ENCODE measurements around the gene C19orf38.

The C19orf38 gene

GRCh38 chr19:10817291-10818038 lies 30.8 kb upstream of the C19orf38 start:
- H3K27ac ChIP-seq, result no peak overlapping the region
- TF ChIP-seq ZFX (IDR thresholded peaks at IDR 0.05), result no peak
- TF ChIP-seq, protein P1, sequence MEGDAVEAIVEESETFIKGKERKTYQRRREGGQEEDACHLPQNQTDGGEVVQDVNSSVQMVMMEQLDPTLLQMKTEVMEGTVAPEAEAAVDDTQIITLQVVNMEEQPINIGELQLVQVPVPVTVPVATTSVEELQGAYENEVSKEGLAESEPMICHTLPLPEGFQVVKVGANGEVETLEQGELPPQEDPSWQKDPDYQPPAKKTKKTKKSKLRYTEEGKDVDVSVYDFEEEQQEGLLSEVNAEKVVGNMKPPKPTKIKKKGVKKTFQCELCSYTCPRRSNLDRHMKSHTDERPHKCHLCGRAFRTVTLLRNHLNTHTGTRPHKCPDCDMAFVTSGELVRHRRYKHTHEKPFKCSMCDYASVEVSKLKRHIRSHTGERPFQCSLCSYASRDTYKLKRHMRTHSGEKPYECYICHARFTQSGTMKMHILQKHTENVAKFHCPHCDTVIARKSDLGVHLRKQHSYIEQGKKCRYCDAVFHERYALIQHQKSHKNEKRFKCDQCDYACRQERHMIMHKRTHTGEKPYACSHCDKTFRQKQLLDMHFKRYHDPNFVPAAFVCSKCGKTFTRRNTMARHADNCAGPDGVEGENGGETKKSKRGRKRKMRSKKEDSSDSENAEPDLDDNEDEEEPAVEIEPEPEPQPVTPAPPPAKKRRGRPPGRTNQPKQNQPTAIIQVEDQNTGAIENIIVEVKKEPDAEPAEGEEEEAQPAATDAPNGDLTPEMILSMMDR (conservative IDR thresholded peaks at IDR 0.05), result no peak

DNA sequence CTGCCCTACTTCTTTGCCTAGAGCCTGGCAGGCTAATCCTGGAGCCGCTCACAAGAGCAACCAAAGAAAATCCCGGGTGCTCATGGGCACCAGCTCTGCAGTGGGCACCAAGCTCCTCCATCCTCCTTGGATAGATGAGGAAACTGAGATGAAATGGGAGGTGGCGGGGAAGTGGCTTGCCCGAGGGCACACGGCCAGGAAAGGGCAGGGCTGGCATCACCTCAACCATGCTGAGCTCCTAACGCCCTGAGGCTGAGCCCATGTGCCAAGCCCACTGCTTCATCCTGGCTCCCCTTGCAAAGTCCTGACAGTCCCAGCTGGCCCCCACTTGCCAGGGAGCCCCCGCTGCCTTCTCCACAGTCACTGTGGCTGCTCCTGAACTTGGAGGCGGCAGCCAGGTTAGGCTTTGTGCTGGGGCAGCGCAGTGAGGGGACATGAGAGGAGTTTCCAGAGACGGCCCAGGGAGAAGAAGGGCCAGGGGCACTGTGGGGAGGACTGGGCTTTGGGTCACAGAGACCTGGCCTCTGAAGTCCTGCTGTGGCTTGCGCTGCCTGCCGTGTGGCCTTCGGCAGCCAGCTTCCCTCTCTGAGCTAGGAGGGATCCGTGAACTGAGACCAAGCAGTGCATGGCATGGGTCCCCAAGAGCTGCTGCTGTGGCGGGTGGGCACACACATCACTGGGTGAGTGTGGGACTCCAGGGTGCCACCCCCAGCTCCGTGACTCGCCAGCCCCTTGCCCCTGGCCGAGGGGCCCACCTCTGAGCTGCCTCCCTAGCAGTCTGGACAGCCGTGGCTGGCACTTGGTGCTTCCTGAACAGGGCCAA lies 29.7 kb upstream of the C19orf38 start:
- no peak overlapping the region for H3K27ac ChIP-seq
- no peak for TF ChIP-seq ZFX (IDR thresholded peaks at IDR 0.05)
- TF ChIP-seq, protein P1 (conservative IDR thresholded peaks at IDR 0.05), result no peak

- H3K27ac ChIP-seq, result no peak overlapping the region
Measured at GRCh38 chr19:10819124-10820060, 28.8 kb upstream of the C19orf38 start.

GRCh38 chr19:10820173-10820572 lies 28.0 kb upstream of the C19orf38 start:
- no peak overlapping the region for H3K27ac ChIP-seq
- TF ChIP-seq, protein P1 (conservative IDR thresholded peaks at IDR 0.05), result no peak
- TF ChIP-seq ZFX (IDR thresholded peaks at IDR 0.05), result no peak

More at GRCh38 chr19:10819124-10820060, 28.8 kb upstream of the C19orf38 start:
- TF ChIP-seq, protein P1 (conservative IDR thresholded peaks at IDR 0.05), result no peak
- no peak for TF ChIP-seq ZFX (IDR thresholded peaks at IDR 0.05)

DNA sequence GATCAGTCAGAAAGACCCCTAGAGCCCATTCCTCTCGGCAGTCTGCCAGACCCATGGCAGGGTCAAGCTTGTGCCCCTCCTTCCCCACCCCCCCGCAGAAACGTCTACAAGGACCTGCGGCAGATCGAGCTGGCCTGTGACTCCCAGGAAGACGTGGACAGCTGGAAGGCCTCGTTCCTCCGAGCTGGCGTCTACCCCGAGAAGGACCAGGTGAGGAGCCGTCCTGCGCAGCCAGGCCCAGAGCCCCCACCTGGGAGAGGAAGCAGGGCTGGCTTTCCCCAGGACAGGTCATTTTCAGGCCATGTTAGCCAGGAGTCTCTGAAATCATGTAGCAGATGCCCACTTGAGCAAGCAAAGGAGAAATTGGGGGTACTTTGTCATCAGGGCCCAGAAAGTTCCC lies 24.5 kb upstream of the C19orf38 start:
- no peak overlapping the region for H3K27ac ChIP-seq
- TF ChIP-seq, protein P1 (conservative IDR thresholded peaks at IDR 0.05), result no peak
- TF ChIP-seq ZFX (IDR thresholded peaks at IDR 0.05), result no peak

- TF ChIP-seq ZFX (IDR thresholded peaks at IDR 0.05), result no peak
- TF ChIP-seq, protein P1 (conservative IDR thresholded peaks at IDR 0.05), result no peak
- no peak overlapping the region for H3K27ac ChIP-seq
Measured at GRCh38 chr19:10826231-10826630, 22.0 kb upstream of the C19orf38 start.
